ENCODE results near the gene NMNAT3.

DNA sequence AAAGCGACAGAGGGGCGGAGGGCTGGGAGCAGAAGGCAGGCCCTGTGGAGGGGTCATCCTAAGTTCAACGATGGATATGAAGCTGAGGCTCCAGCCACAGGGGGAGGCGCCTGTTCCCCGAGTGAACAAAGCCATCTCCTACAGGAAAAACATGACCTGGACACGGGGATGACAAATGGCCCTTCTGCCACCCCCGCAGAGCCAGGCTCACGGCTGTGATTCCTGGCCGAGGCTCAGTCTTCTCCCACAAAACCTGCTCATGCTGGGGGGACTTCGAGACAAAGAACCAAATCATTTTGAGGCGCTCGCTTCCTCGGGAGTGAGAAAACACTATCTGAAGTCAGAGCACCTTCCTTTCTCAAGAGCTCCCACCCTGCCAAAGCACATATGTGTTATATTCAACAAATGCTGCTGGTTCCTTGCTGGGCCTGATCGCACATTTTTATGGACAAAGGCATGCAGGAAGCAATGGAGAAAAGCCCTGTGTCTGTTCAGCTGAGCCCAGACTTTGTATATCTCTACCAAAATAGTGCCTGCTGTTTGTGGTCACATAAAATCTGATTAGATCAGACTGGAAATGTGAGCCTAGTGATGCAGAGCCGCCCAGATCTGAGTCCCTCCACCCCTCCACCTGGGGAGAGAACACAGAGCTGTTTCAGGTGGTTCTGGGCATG lies 143.9 kb downstream of the NMNAT3 start:
- TF ChIP-seq EZH2 (IDR thresholded peaks at IDR 0.05), result no peak
- TF ChIP-seq, protein P1, sequence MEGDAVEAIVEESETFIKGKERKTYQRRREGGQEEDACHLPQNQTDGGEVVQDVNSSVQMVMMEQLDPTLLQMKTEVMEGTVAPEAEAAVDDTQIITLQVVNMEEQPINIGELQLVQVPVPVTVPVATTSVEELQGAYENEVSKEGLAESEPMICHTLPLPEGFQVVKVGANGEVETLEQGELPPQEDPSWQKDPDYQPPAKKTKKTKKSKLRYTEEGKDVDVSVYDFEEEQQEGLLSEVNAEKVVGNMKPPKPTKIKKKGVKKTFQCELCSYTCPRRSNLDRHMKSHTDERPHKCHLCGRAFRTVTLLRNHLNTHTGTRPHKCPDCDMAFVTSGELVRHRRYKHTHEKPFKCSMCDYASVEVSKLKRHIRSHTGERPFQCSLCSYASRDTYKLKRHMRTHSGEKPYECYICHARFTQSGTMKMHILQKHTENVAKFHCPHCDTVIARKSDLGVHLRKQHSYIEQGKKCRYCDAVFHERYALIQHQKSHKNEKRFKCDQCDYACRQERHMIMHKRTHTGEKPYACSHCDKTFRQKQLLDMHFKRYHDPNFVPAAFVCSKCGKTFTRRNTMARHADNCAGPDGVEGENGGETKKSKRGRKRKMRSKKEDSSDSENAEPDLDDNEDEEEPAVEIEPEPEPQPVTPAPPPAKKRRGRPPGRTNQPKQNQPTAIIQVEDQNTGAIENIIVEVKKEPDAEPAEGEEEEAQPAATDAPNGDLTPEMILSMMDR (IDR thresholded peaks at IDR 0.05), result no peak

Measured in neural progenitor cell (in vitro differentiated cells).